ENCODE data around the gene CCNE1.
"Not testable (repeated sequence)": the region's sequence is repeated elsewhere in the genome, so short reads cannot be mapped to it uniquely, and the experiment has no call there.

The CCNE1 gene

GRCh38 chr19:29819300-29819699 is 7.5 kb downstream of the CCNE1 start:
- DNase-seq: no peak

GRCh38 chr19:29819986-29820385 is 8.2 kb downstream of the CCNE1 start:
- no peak for DNase-seq

GRCh38 chr19:29823581-29824330 is 12.0 kb downstream of the CCNE1 start:
- DNase-seq: no peak

GRCh38 chr19:29825263-29825662 is 13.5 kb downstream of the CCNE1 start:
- DNase-seq: not testable (repeated sequence)

- no peak for DNase-seq
Observed at GRCh38 chr19:29831041-29831548, 19.3 kb downstream of the CCNE1 start.

- DNase-seq: no peak
Observed at GRCh38 chr19:29831686-29832085, 19.9 kb downstream of the CCNE1 start.

- no peak for DNase-seq
Observed at GRCh38 chr19:29832801-29833200, 21.0 kb downstream of the CCNE1 start.

GRCh38 chr19:29833614-29834261 is 21.9 kb downstream of the CCNE1 start:
- no peak for DNase-seq

- DNase-seq: no peak
Observed at GRCh38 chr19:29834991-29835846, 23.4 kb downstream of the CCNE1 start.

GRCh38 chr19:29836409-29836825 is 24.6 kb downstream of the CCNE1 start:
- DNase-seq: no peak

- no peak for DNase-seq
Observed at GRCh38 chr19:29837448-29837981, 25.7 kb downstream of the CCNE1 start.

- DNase-seq: no peak
Observed at GRCh38 chr19:29837996-29838395, 26.2 kb downstream of the CCNE1 start.

GRCh38 chr19:29840066-29840950 is 28.5 kb downstream of the CCNE1 start:
- no peak for DNase-seq

GRCh38 chr19:29841209-29841558 is 29.4 kb downstream of the CCNE1 start:
- no peak for DNase-seq

GRCh38 chr19:29841559-29842367 is 30.0 kb downstream of the CCNE1 start:
- DNase-seq: no peak

- no peak for DNase-seq
Observed at GRCh38 chr19:29842471-29843179, 30.8 kb downstream of the CCNE1 start.

- no peak for DNase-seq
Observed at GRCh38 chr19:29843180-29844051, 31.6 kb downstream of the CCNE1 start.

GRCh38 chr19:29844891-29845573 is 33.2 kb downstream of the CCNE1 start:
- peak; percentile 91 for DNase-seq
